ENCODE results near the gene FDXACB1. TPM values are rescaled to one million over a fixed set of nuclear protein-coding genes. Genes with fewer than 3 reads are reported as not detected.
A peak's percentile ranks its signal among the peaks of the same experiment; 100 is the strongest.

The FDXACB1 gene
- polyA plus RNA-seq (ENCODE audit: insufficient read length in 12 of 12): 1 to 10 TPM in 10 of 12 donors, not detected in 2; 1.5 to 3.1 (median 2.3) TPM
- long read RNA-seq, donor 1, partial matches to known transcripts: 0 of 3 reads
- long read RNA-seq, donor 1, other reads (novel, unspliced or antisense): 0 of 3 reads
- long read RNA-seq, donor 2, partial matches to known transcripts: 0 of 1 reads
- long read RNA-seq, donor 2, other reads (novel, unspliced or antisense): 0 of 1 reads
- long read RNA-seq, donor 3: 0 reads
- long read RNA-seq, donor 4: 0 reads
- long read RNA-seq, donor 5: 0 reads
- long read RNA-seq, donor 6: 0 reads
- long read RNA-seq, donor 7: 0 reads
- long read RNA-seq, donor 8: 0 reads
- long read RNA-seq, donor 9: 0 reads
- long read RNA-seq, donor 10, partial matches to known transcripts: 0 of 1 reads
- long read RNA-seq, donor 10, other reads (novel, unspliced or antisense): 0 of 1 reads
- long read RNA-seq, donor 11, partial matches to known transcripts: 0 of 1 reads
- long read RNA-seq, donor 11, other reads (novel, unspliced or antisense): 0 of 1 reads

- DNase-seq: peak; percentile 97
Observed at GRCh38 chr11:111878849-111879636, at the start of gene FDXACB1, which contains the start of gene CFAP68. Gene FDXACB1 (minus strand): TSS chr11:111879165. CDS start chr11:111879132, 33 bp downstream. Gene CFAP68 (plus strand): TSS chr11:111879541. CDS start chr11:111879561, 20 bp downstream.

GRCh38 chr11:111926505-111927391 lies 47.8 kb upstream of the FDXACB1 start:
- DNase-seq: peak; percentile 96

- no peak for DNase-seq
Observed at GRCh38 chr11:111925953-111926352, 47.0 kb upstream of the FDXACB1 start.

GRCh38 chr11:111923951-111924350 lies 45.0 kb upstream of the FDXACB1 start:
- no peak for DNase-seq

- DNase-seq: no peak
Observed at GRCh38 chr11:111923351-111923788, 44.4 kb upstream of the FDXACB1 start.

- DNase-seq: no peak
Observed at GRCh38 chr11:111922803-111923202, 43.8 kb upstream of the FDXACB1 start.

GRCh38 chr11:111921541-111922230 lies 42.7 kb upstream of the FDXACB1 start:
- DNase-seq: no peak

GRCh38 chr11:111920908-111921307 lies 41.9 kb upstream of the FDXACB1 start:
- no peak for DNase-seq

- no peak for DNase-seq
Observed at GRCh38 chr11:111918390-111919256, 39.7 kb upstream of the FDXACB1 start, which contains the start of gene C11orf52. Gene C11orf52 (plus strand): TSS chr11:111918913. CDS start chr11:111918973, 60 bp downstream.

- DNase-seq: no peak
Observed at GRCh38 chr11:111917788-111918187, 38.8 kb upstream of the FDXACB1 start.

- no peak for DNase-seq
Observed at GRCh38 chr11:111917312-111917711, 38.3 kb upstream of the FDXACB1 start.

GRCh38 chr11:111916768-111917167 lies 37.8 kb upstream of the FDXACB1 start:
- DNase-seq: no peak

GRCh38 chr11:111913997-111914396 lies 35.0 kb upstream of the FDXACB1 start:
- no peak for DNase-seq

- DNase-seq: no peak
Observed at GRCh38 chr11:111913031-111913861, 34.3 kb upstream of the FDXACB1 start.

- no peak for DNase-seq
Observed at GRCh38 chr11:111912535-111912934, 33.6 kb upstream of the FDXACB1 start, which contains the start of gene HSPB2. Gene HSPB2 (plus strand): TSS chr11:111912734. CDS start chr11:111912830, 96 bp downstream.

GRCh38 chr11:111911563-111912401 lies 32.8 kb upstream of the FDXACB1 start, which contains the start of gene CRYAB:
Gene CRYAB (minus strand): TSS chr11:111911770. CDS start chr11:111911724, 46 bp downstream.
- peak; percentile 84 for DNase-seq
